HEK293 (cell line): Measurements from ENCODE around the gene WNT1.
A peak's percentile ranks its signal among the peaks of the same experiment; 100 is the strongest.

Experiments used
- CTCF ChIA-PET: fragments of 350-600 bp; formaldehyde crosslinking; extraction: SDS; loops from one replicate; lab custom pipeline; 2021; ENCODE audit warnings: antibody characterized with exemption; lab: Yijun Ruan, JAX
- POLR2A ChIA-PET: fragments of 300-600 bp; formaldehyde crosslinking; extraction: SDS; loops from one replicate; lab custom pipeline; 2020; ENCODE audit warnings: antibody characterized with exemption, inconsistent platforms; lab: Yijun Ruan, JAX
- H3K27ac ChIP-seq: fragments of 200-500 bp; sonication (Bioruptor generic); 2 replicates; pipeline ENCODE4 v1.5.1; 2014; ENCODE audit warnings: low read depth, low read length, control low read depth, inconsistent platforms; ENCODE audit errors: extremely low read depth
- H3K36me3 ChIP-seq, 2 experiments: fragments of 200-500 bp in 1 of 2; sonication (Bioruptor generic) in 1 of 2; 1 replicate in 1 of 2; 2 replicates in 1 of 2; pipeline ENCODE4 v1.5.1; 2014 to 2017; ENCODE audit warnings: inconsistent platforms in 2 of 2, low read length in 2 of 2; ENCODE audit not compliant: control insufficient read depth in 2 of 2, insufficient read depth in 1 of 2
- H3K4me1 ChIP-seq: fragments of 200-500 bp; sonication (Bioruptor generic); 2 replicates; pipeline ENCODE4 v1.5.1; 2014; ENCODE audit warnings: mild to moderate bottlenecking, low read length, inconsistent platforms; ENCODE audit not compliant: control insufficient read depth, insufficient read depth
- H3K4me3 ChIP-seq: 2 replicates; pipeline ENCODE4 v1.5.1; 2011; ENCODE audit warnings: low read depth, mild to moderate bottlenecking, control low read depth, low read length, moderate library complexity
- H3K9me3 ChIP-seq: fragments of 200-500 bp; sonication (Bioruptor generic); 2 replicates; pipeline ENCODE4 v1.5.1; 2014; ENCODE audit warnings: low read depth, low read length, inconsistent platforms; ENCODE audit not compliant: control insufficient read depth, insufficient read depth
- BCL11B ChIP-seq: fragments of 450-650 bp; formaldehyde crosslinking; IDR thresholded peaks from 2 replicates; pipeline ENCODE4 v1.5.1; 2016; ENCODE audit warnings: low read depth, missing biosample characterization, missing genetic modification characterization
- EGR2 ChIP-seq: fragments of 450-650 bp; formaldehyde crosslinking; IDR thresholded peaks from 2 replicates; pipeline ENCODE4 v1.5.1; 2016; ENCODE audit warnings: low read depth, missing biosample characterization, missing genetic modification characterization
- GLIS2 ChIP-seq: fragments of 450-650 bp; formaldehyde crosslinking; IDR thresholded peaks from 2 replicates; pipeline ENCODE4 v1.5.1; 2016; ENCODE audit warnings: missing biosample characterization, missing genetic modification characterization
- HOXC10 ChIP-seq: sonication (generic); formaldehyde crosslinking; IDR thresholded peaks from 2 replicates; pipeline ENCODE4 v1.8.1; 2023; ENCODE audit warnings: mild to moderate bottlenecking, missing genetic modification reagents
- INSM2 ChIP-seq: fragments of 450-650 bp; formaldehyde crosslinking; IDR thresholded peaks from 2 replicates; pipeline ENCODE4 v1.5.1; 2016; ENCODE audit warnings: missing biosample characterization, missing genetic modification characterization
- KLF17 ChIP-seq: fragments of 450-650 bp; formaldehyde crosslinking; IDR thresholded peaks from 2 replicates; pipeline ENCODE4 v1.5.1; 2016; ENCODE audit warnings: missing biosample characterization, missing genetic modification characterization
- SETDB1 ChIP-seq: IDR thresholded peaks from one replicate; pipeline ENCODE4 v1.6.1; 2017; ENCODE audit warnings: mild to moderate bottlenecking, low read length, moderate library complexity, mixed read lengths; ENCODE audit not compliant: insufficient read length
- ZBTB21 ChIP-seq: fragments of 450-650 bp; formaldehyde crosslinking; IDR thresholded peaks from 2 replicates; pipeline ENCODE4 v1.5.1; 2017; ENCODE audit warnings: missing biosample characterization, missing genetic modification characterization
- ZBTB44 ChIP-seq: fragments of 450-650 bp; IDR thresholded peaks from 2 replicates; pipeline ENCODE4 v1.5.1; 2018; ENCODE audit warnings: missing biosample characterization, mild to moderate bottlenecking, missing genetic modification characterization
- ZFHX2 ChIP-seq: fragments of 450-650 bp; formaldehyde crosslinking; conservative IDR thresholded peaks from 2 replicates; pipeline ENCODE4 v1.5.1; 2016; ENCODE audit warnings: missing biosample characterization, missing genetic modification characterization
- ZNF169 ChIP-seq: fragments of 450-650 bp; formaldehyde crosslinking; IDR thresholded peaks from 2 replicates; pipeline ENCODE4 v1.5.1; 2016; ENCODE audit warnings: missing biosample characterization, missing genetic modification characterization
- ZNF18 ChIP-seq: fragments of 450-650 bp; formaldehyde crosslinking; IDR thresholded peaks from 2 replicates; pipeline ENCODE4 v1.5.1; 2016; ENCODE audit warnings: missing biosample characterization, missing genetic modification characterization
- ZNF2 ChIP-seq: fragments of 450-650 bp; formaldehyde crosslinking; IDR thresholded peaks from 2 replicates; pipeline ENCODE4 v1.5.1; 2016; ENCODE audit warnings: missing biosample characterization, missing genetic modification characterization
- ZNF202 ChIP-seq: fragments of 450-650 bp; formaldehyde crosslinking; IDR thresholded peaks from 2 replicates; pipeline ENCODE4 v1.5.1; 2016; ENCODE audit warnings: missing biosample characterization, missing genetic modification characterization, borderline replicate concordance
- ZNF341 ChIP-seq: fragments of 450-650 bp; formaldehyde crosslinking; IDR thresholded peaks from 2 replicates; pipeline ENCODE4; 2016; ENCODE audit warnings: low read depth, missing biosample characterization, missing genetic modification characterization
- ZNF416 ChIP-seq: fragments of 450-650 bp; formaldehyde crosslinking; IDR thresholded peaks from 2 replicates; pipeline ENCODE4 v1.5.1; 2016; ENCODE audit warnings: missing biosample characterization, missing genetic modification characterization
- ZNF501 ChIP-seq: fragments of 450-650 bp; formaldehyde crosslinking; IDR thresholded peaks from 2 replicates; pipeline ENCODE4 v1.5.1; 2016; ENCODE audit warnings: missing biosample characterization, missing genetic modification characterization
- ZNF626 ChIP-seq: fragments of 450-650 bp; sonication (Bioruptor Pico); formaldehyde crosslinking; IDR thresholded peaks from 2 replicates; pipeline ENCODE4 v1.5.1; 2018; ENCODE audit warnings: missing biosample characterization, missing genetic modification characterization, inconsistent platforms

Gene WNT1

GRCh38 chr12:48978291-48978740, at the start of gene WNT1:
TSS of gene WNT1 (plus strand) at chr12:48978322. CDS start at chr12:48978651, 329 bp downstream.
- no peaks in the 10 kb centered on the region for H3K36me3 ChIP-seq
- H3K4me1 ChIP-seq, result no peaks in the 10 kb centered on the region
- no peak within 1 kb of the TSS for H3K27ac ChIP-seq
- TF ChIP-seq ZNF18 (tag by site-specific recombination), result no peak
- 0 out of 2 replicates have a peak, but pooled peaks have one; percentile 2 for TF ChIP-seq ZNF2 (tag by site-specific recombination)
- TF ChIP-seq GLIS2 (tag by site-specific recombination), result 0 out of 2 replicates have a peak, but pooled peaks have one; percentile 4
- no peak for TF ChIP-seq BCL11B
- ChIA-PET CTCF (interaction anchor here (0.5 to 6.0 kb wide), 21 partner anchors 10 to 1951 kb away, joined by 3 to 66 read pairs (median 6); partner anchors contain the start of genes ARF3 and DDX23), POLR2A (interaction anchor here (1.0 kb wide), 1 partner anchor 113 kb away, joined by 3 read pairs; the partner anchor contains the start of gene RND1)
- H3K9me3 ChIP-seq, result no peaks in the 10 kb centered on the region
- H3K4me3 ChIP-seq, result no peak within 1 kb of the TSS; the same call in 1 of the 2 replicates

GRCh38 chr12:48929551-48929950, 48.6 kb upstream of the WNT1 start:
- ChIA-PET POLR2A (interaction anchor here (0.7 kb wide), 1 partner anchor 61 kb away, joined by 5 read pairs; no protein-coding TSS in a partner anchor), CTCF (interaction anchor here (0.6 to 10.0 kb wide), 5 partner anchors 9 to 77 kb away, joined by 3 to 95 read pairs (median 10); partner anchors contain the start of genes DDX23 and WNT1)
- no peaks in the 10 kb centered on the region for H3K9me3 ChIP-seq
- H3K4me1 ChIP-seq, result no peaks in the 10 kb centered on the region
- H3K4me3 ChIP-seq, result no peak overlapping the region
- H3K36me3 ChIP-seq, result peaks cover 37 to 69% of the 10 kb centered on the region in 2 experiments
- TF ChIP-seq ZNF626 (tag by site-specific recombination), result no peak
- no peak for TF ChIP-seq ZBTB44
- TF ChIP-seq INSM2 (tag by site-specific recombination), result no peak
- no peak for TF ChIP-seq ZNF169 (tag by site-specific recombination)
- TF ChIP-seq ZNF501 (tag by site-specific recombination), result no peak
- H3K27ac ChIP-seq, result no peak overlapping the region

- POLR2A ChIA-PET, result interaction anchor here (0.9 kb wide), 1 partner anchor 65 kb away, joined by 3 read pairs; no protein-coding TSS in a partner anchor
- H3K36me3 ChIP-seq, result peaks cover 42 to 69% of the 10 kb centered on the region in 2 experiments
Measured at GRCh38 chr12:48930475-48930874, 47.6 kb upstream of the WNT1 start.

More at GRCh38 chr12:48930475-48930874, 47.6 kb upstream of the WNT1 start:
- CTCF ChIA-PET, result interaction anchor here (0.5 to 10.0 kb wide), 7 partner anchors 9 to 85 kb away, joined by 3 to 95 read pairs (median 4); partner anchors contain the start of genes DDX23 and WNT1
- H3K9me3 ChIP-seq, result no peaks in the 10 kb centered on the region
- no peak overlapping the region for H3K4me3 ChIP-seq
- peak; percentile 82 for TF ChIP-seq ZFHX2 (tag by site-specific recombination)
- no peak for TF ChIP-seq ZNF416 (tag by site-specific recombination)
- no peak for TF ChIP-seq SETDB1
- TF ChIP-seq ZNF341 (tag by site-specific recombination), result no peak
- TF ChIP-seq ZBTB21, result no peak
- no peak for TF ChIP-seq HOXC10 (CRISPR knock-in tag)
- no peak for TF ChIP-seq KLF17 (tag by site-specific recombination)
- TF ChIP-seq ZNF202 (tag by site-specific recombination), result no peak
- TF ChIP-seq EGR2 (tag by site-specific recombination), result peak; percentile 94
- no peaks in the 10 kb centered on the region for H3K4me1 ChIP-seq
- no peak overlapping the region for H3K27ac ChIP-seq
